Spleen (tissue), 11 donors: ENCODE data around the gene PCYT1B. TPM values are rescaled to one million over a fixed set of nuclear protein-coding genes. Genes with fewer than 3 reads are reported as not detected.
A peak's percentile ranks its signal among the peaks of the same experiment; 100 is the strongest.

Source experiments
- DNase-seq: peaks from one replicate; pipeline ENCODE4 v3.0.0-alpha.2; 2020
- H3K27ac ChIP-seq, 8 donors: fragments of 200-600 bp; sonication (generic) in 7 of 8; 1 replicate in 4 of 8; 2 replicates in 4 of 8; pipeline versions ENCODE4 v1.5.0 to v1.8.0; 2016 to 2021; ENCODE audit warnings: inconsistent platforms in 4 of 8, mild to moderate bottlenecking in 4 of 8, moderate library complexity in 1 of 8
- H3K27me3 ChIP-seq, 7 donors: fragments of 200-600 bp; sonication (generic) in 6 of 7; replicated peaks in 1 of 7; 1 replicate in 4 of 7; 2 replicates in 3 of 7; pipeline versions ENCODE4 v1.5.0 to v1.8.0; 2016 to 2021; ENCODE audit warnings: inconsistent platforms in 3 of 7, mild to moderate bottlenecking in 1 of 7
- H3K36me3 ChIP-seq, 6 donors: fragments of 200-600 bp; sonication (generic) in 5 of 6; 1 replicate in 4 of 6; 2 replicates in 2 of 6; pipeline versions ENCODE4 v1.5.0 to v1.8.0; 2016 to 2021; ENCODE audit warnings: inconsistent platforms in 2 of 6
- H3K4me1 ChIP-seq, 6 donors: fragments of 200-600 bp; sonication (generic) in 5 of 6; 1 replicate in 3 of 6; 2 replicates in 3 of 6; pipeline versions ENCODE4 v1.5.0 to v1.8.0; 2016 to 2021; ENCODE audit warnings: inconsistent platforms in 3 of 6
- H3K4me3 ChIP-seq, 8 donors: fragments of 200-600 bp; sonication (generic) in 7 of 8; 1 replicate in 4 of 8; 2 replicates in 4 of 8; pipeline versions ENCODE4 v1.5.0 to v1.8.0; 2016 to 2021; ENCODE audit warnings: inconsistent platforms in 4 of 8, mild to moderate bottlenecking in 4 of 8, moderate library complexity in 2 of 8
- H3K9me3 ChIP-seq, 8 donors: fragments of 200-600 bp; sonication (generic) in 7 of 8; 1 replicate in 4 of 8; 2 replicates in 4 of 8; pipeline versions ENCODE4 v1.5.0 to v1.8.0; 2016 to 2021; ENCODE audit warnings: inconsistent platforms in 4 of 8
- CTCF ChIP-seq, 11 experiments: fragments of 200-600 bp in 7 of 11; fragments of 450-650 bp in 4 of 11; sonication (generic) in 4 of 11; IDR thresholded peaks in 8 of 11; conservative IDR thresholded peaks in 3 of 11; 1 replicate in 7 of 11; 2 replicates in 4 of 11; pipeline versions ENCODE4 v1.4.0 to v1.8.0; 2016 to 2021; ENCODE audit warnings: antibody characterized with exemption in 11 of 11, inconsistent platforms in 4 of 11, mild to moderate bottlenecking in 1 of 11
- POLR2A ChIP-seq, 3 donors: fragments of 450-650 bp; IDR thresholded peaks; one replicate each; pipeline ENCODE4 v1.5.1; 2017; ENCODE audit warnings: antibody characterized with exemption in 3 of 3, mild to moderate bottlenecking in 1 of 3
- POLR2AphosphoS5 ChIP-seq, 3 donors: sonication (generic); formaldehyde crosslinking; IDR thresholded peaks; one replicate each; pipeline ENCODE4 v1.5.1; 2017; ENCODE audit warnings: antibody characterized with exemption in 3 of 3
- WGBS, 5 donors: extraction: QIAGEN DNeasy Blood & Tissue Kit in 3 of 5; methylation state at CpG; one replicate each; pipeline versions ENCODE4 v1.1.5 to v1.1.7; 2013 to 2018; 5-methylcytosine and 5-hydroxymethylcytosine counted together
- intact Hi-C: fragments of 100-400 bp; cut with DNase I; formaldehyde crosslinking; loops from one replicate; pipeline ENCODE4 v1.15.0; 2023; ENCODE audit warnings: low total_unique reads
- polyA plus RNA-seq, 3 donors: library from polyadenylated mRNA; stranded (reverse); fragments of 200-250 nt; gene quantifications; one replicate each; pipeline ENCODE4 v1.2.1, GENCODE V29; 2013
- total RNA-seq, 7 donors: library from RNA; depleted of rRNA in 3 of 7; stranded (reverse); fragments of >200 nt in 3 of 7; fragmentation: NEBNext Ultra II Directional in 4 of 7; extraction: Animal tissue kit (Norgen Biotek cat#: 25700) in 4 of 7; gene quantifications; one replicate each; pipeline versions ENCODE4 v1.1.0 to v1.2.1, GENCODE V29; 2016 to 2021
- donor health status: healthy with polysubstance abuse.
- donor health status: DM: no; HTN: no; CAD: no; lungs with moderate emphysema.
- donor health status: DM: no; HTN: no; CAD: no.
- donor health status: Bipolar disorder and iron deficiency.
- donor health status: healthy.
- donor health status: DM: no; HTN: no; CAD: no.
- donor health status: DM: yes; HTN: yes; CAD: no.

PCYT1B gene
- total and polyA plus RNA-seq, 10 donors: 0.02 to 1.5 (median 0.67) TPM

DNA sequence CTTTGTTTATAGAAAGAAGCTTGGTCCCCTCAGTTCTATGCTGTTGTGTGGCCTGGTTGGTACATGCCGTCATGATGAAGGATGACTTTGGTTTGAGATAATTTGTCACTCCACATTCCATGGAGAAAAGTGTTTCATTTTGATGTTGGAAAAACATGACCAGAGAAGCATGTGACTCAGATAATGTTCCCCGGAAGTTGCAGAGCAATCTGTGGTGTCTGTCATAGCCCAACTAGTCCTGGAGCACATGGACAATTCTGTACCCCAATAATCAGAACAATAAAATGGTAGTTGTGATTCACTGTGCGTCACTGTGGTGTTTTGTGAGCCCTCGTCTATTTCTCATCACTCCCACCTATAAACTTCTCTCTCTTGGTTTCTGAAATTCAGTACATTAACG is 97.0 kb downstream of the PCYT1B start:
- Histone ChIP-seq H3K9me3 (no peaks in the 10 kb centered on the region), H3K27ac (no peak overlapping the region), H3K36me3 (peaks cover 0 to 4% (median 0%) of the 10 kb centered on the region in 6 donors), H3K4me1 (no peaks in the 10 kb centered on the region), H3K27me3 (no peaks in the 10 kb centered on the region), H3K4me3 (no peak overlapping the region)
- WGBS, 5 donors: 80 to 90% (median 84%) methylated on average over 5 of the region's 5 CpGs
- intact Hi-C loops: no loop called here
- no peak for DNase-seq
- TF ChIP-seq POLR2AphosphoS5 (IDR thresholded peaks at IDR 0.05) (peak in 1 of 3 donors; percentile 19), POLR2A (IDR thresholded peaks at IDR 0.05) (no peak)

DNA sequence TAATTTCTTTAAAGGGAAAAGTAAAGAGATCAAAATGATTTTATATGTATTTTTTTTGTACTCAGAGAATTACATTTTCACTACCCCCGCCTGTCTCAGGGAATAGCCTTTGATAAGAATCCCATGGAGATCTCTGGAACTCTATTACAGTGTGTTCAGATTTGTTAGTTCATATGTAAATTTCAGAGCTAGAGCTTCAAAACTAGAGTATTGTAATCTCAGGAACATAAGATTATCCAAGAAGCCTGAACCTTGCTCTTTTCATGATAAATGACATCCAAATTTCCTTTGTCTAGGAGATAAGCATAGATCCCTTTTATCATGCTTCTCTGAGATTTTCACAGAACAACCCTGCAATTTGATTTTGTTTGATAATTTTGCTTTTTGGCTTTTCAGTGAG is 99.2 kb downstream of the PCYT1B start:
- no peaks in the 10 kb centered on the region for H3K9me3 ChIP-seq
- no peak overlapping the region for H3K4me3 ChIP-seq
- H3K36me3 ChIP-seq: peaks cover 0 to 13% (median 1%) of the 10 kb centered on the region in 6 donors
- no peak overlapping the region for H3K27ac ChIP-seq
- TF ChIP-seq CTCF (IDR thresholded peaks at IDR 0.05 in 8 of 11, conservative IDR thresholded peaks at IDR 0.05 in 3 of 11): no peak
- no peak for TF ChIP-seq POLR2A (IDR thresholded peaks at IDR 0.05)
- no peak for TF ChIP-seq POLR2AphosphoS5 (IDR thresholded peaks at IDR 0.05)
- H3K27me3 ChIP-seq: no peaks in the 10 kb centered on the region
- intact Hi-C loops: no loop called here
- DNase-seq: no peak
- H3K4me1 ChIP-seq: no peaks in the 10 kb centered on the region
- 80 to 100% (median 91%) methylated on average over 1 of the region's 1 CpG for WGBS, 5 donors

DNA sequence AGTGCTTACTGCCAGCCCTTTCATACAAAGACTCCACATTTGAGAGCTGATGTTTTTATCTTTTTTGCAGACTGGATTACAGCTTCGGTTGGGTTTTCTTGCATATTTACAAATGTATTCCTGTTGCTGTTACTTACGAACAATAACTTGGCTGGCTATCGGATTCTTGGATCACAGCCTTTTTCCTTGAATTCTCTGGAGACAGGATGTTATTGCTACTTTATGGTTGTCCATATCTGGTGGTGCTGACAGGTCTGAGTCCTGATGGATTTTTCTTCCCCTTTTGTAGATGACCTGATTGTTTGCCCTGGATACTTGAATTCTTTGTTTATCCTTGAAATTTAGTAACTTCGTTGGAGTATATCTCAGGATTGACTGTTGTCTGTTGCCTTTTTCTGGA is 104.4 kb downstream of the PCYT1B start:
- H3K4me1 ChIP-seq: no peaks in the 10 kb centered on the region
- H3K27me3 ChIP-seq: no peaks in the 10 kb centered on the region
- intact Hi-C loops: no loop called here
- no peak overlapping the region for H3K4me3 ChIP-seq
- H3K36me3 ChIP-seq: peaks cover 0 to 37% (median 1%) of the 10 kb centered on the region in 6 donors
- H3K27ac ChIP-seq: no peak overlapping the region
- DNase-seq: no peak
- no peak for TF ChIP-seq CTCF (IDR thresholded peaks at IDR 0.05 in 8 of 11, conservative IDR thresholded peaks at IDR 0.05 in 3 of 11)
- TF ChIP-seq POLR2A (IDR thresholded peaks at IDR 0.05): no peak
- TF ChIP-seq POLR2AphosphoS5 (IDR thresholded peaks at IDR 0.05): no peak
- 51 to 80% (median 72%) methylated on average over 4 of the region's 4 CpGs for WGBS, 5 donors
- no peaks in the 10 kb centered on the region for H3K9me3 ChIP-seq

DNA sequence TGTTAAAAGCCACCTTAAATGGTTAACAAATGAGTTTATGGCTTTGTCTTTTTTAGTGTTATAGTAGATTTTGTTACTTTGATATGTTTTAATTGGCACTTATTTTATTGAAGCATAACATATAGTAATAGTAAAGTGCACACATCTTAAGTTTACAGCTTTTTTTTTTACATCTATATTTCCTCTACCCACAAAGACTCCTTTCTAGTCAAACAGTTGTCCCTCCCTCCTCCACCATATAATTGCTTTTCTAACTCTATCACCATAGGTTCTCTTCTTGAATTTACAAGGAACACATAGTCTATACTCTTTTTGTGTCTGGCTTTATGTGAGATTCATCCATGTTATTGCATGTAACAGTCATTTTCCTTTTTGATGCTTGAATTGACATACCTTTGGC is 110.6 kb downstream of the PCYT1B start:
- Histone ChIP-seq H3K27me3 (no peaks in the 10 kb centered on the region), H3K4me1 (no peaks in the 10 kb centered on the region), H3K27ac (no peak overlapping the region), H3K9me3 (no peaks in the 10 kb centered on the region), H3K36me3 (peaks cover 0 to 65% (median 8%) of the 10 kb centered on the region in 6 donors), H3K4me3 (no peak overlapping the region)
- TF ChIP-seq CTCF (IDR thresholded peaks at IDR 0.05 in 8 of 11, conservative IDR thresholded peaks at IDR 0.05 in 3 of 11) (no peak), POLR2A (IDR thresholded peaks at IDR 0.05) (no peak), POLR2AphosphoS5 (IDR thresholded peaks at IDR 0.05) (no peak)
- intact Hi-C loops: no loop called here
- no peak for DNase-seq

GRCh38 chrX:24528605-24529004 is 118.5 kb downstream of the PCYT1B start:
- WGBS, 5 donors: 73 to 91% (median 81%) methylated on average over 1 of the region's 1 CpG
- Histone ChIP-seq H3K27me3 (no peaks in the 10 kb centered on the region), H3K27ac (no peak overlapping the region), H3K4me1 (no peaks in the 10 kb centered on the region), H3K9me3 (no peaks in the 10 kb centered on the region), H3K4me3 (no peak overlapping the region), H3K36me3 (peaks cover 0 to 91% (median 9%) of the 10 kb centered on the region in 6 donors)
- no peak for TF ChIP-seq POLR2AphosphoS5 (IDR thresholded peaks at IDR 0.05)
- no peak for TF ChIP-seq CTCF (IDR thresholded peaks at IDR 0.05 in 8 of 11, conservative IDR thresholded peaks at IDR 0.05 in 3 of 11)
- no peak for TF ChIP-seq POLR2A (IDR thresholded peaks at IDR 0.05)
- intact Hi-C loops: no loop called here
- DNase-seq: no peak
